DMS153 treated with DMSO at 0.1 percent for 48 hours (cell line): Measurements from ENCODE around the gene SEC61A1.

Source experiments
- DNase-seq: peaks from one replicate; lab custom pipeline; 2025; ENCODE audit not compliant: unreplicated experiment; lab: John Stamatoyannopoulos, UW

The SEC61A1 gene

DNA sequence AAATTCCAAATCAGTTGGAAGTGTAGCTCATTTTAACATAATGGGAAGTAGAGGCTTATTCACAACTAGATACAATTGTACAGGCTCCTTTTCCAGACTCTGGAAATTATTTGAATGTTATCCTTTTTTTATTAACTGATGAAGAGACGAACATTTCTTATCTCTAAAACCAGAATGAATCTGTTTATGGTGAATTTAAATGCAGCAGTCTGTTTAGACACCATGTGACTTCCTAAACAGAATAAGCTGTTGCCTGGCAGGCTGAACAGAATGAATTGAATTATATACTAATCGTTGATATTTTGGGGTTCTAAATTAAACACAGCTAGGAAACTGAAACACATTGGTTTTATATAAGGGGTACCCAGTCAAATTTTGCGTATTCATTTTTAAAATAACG is 4.0 kb downstream of the SEC61A1 start:
- no peak for DNase-seq

- DNase-seq: no peak
These were observed 8.5 kb downstream of the SEC61A1 start for GRCh38 chr3:128060473-128061381.

- no peak for DNase-seq
These were observed 10.0 kb downstream of the SEC61A1 start for GRCh38 chr3:128062033-128062745.

DNA sequence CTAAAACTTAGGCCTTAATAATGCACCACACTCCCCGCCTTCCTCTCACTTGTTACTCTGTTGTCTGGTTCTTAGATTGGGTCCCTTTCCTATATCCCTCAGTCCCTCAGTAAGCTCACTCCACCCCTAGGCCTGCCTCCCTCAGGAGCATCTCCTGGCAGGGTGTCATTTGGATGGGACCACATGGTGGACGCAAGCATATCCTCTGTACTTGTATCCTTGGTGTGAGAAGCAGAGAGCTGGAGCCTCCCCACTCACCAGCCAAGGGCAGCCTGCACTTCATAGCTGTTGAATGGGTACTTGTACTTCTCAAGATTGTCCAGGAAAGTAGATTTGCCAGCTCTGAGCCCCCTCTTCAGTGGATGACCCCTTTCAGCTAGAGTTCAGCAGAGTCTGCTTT is 11.6 kb downstream of the SEC61A1 start:
- no peak for DNase-seq

GRCh38 chr3:128064962-128065361 is 12.7 kb downstream of the SEC61A1 start:
- DNase-seq: no peak

- DNase-seq: no peak
These were observed 13.9 kb downstream of the SEC61A1 start for GRCh38 chr3:128066114-128066513.

DNA sequence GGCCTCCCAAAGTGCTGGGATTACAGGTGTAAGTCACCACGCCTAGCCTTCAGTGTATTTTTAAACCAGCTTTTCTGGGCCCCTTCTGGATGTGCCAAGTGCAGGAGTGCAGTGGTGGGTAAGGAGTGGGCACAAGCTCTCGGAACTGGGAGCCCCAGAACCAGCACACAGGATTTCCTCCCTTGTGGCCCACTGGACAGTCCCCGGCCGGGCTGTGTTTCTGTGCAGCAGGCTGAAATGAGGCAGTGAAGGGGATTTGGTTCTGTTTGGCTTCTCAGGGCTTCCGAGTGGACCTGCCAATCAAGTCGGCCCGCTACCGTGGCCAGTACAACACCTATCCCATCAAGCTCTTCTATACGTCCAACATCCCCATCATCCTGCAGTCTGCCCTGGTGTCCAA is 14.4 kb downstream of the SEC61A1 start:
- no peak for DNase-seq

DNA sequence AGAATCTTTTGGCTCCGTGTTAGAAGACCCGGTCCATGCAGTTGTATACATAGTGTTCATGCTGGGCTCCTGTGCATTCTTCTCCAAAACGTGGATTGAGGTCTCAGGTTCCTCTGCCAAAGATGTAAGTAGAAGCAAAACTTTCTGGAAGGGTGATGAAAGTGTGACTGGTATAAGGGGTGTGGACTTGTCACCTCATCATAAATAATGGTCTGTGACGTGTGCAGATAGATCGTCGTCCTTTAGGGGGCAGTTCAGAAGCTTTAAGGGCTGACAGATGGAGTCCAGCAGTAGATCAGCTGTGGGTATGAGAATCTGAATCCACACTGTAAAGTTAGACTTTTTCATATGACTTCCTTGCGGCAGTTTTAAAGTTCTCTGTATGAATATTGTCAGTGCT is 15.3 kb downstream of the SEC61A1 start:
- no peak for DNase-seq

GRCh38 chr3:128068156-128068620 is 16.0 kb downstream of the SEC61A1 start:
- DNase-seq: no peak

DNA sequence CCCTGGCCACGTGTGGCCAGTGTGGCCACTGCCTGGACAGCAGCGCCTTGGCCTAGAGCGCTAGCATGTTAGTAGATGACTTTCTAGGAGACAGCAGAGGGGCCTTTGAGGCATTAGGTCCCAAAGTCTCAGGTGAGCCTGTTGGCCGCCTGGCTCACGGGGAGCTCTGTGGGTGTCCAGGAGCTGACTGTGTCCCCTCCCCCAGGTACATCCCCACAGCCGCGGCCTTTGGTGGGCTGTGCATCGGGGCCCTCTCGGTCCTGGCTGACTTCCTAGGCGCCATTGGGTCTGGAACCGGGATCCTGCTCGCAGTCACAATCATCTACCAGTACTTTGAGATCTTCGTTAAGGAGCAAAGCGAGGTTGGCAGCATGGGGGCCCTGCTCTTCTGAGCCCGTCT is 17.0 kb downstream of the SEC61A1 start:
- no peak for DNase-seq

GRCh38 chr3:128070898-128071591 is 18.8 kb downstream of the SEC61A1 start:
- DNase-seq: no peak

DNA sequence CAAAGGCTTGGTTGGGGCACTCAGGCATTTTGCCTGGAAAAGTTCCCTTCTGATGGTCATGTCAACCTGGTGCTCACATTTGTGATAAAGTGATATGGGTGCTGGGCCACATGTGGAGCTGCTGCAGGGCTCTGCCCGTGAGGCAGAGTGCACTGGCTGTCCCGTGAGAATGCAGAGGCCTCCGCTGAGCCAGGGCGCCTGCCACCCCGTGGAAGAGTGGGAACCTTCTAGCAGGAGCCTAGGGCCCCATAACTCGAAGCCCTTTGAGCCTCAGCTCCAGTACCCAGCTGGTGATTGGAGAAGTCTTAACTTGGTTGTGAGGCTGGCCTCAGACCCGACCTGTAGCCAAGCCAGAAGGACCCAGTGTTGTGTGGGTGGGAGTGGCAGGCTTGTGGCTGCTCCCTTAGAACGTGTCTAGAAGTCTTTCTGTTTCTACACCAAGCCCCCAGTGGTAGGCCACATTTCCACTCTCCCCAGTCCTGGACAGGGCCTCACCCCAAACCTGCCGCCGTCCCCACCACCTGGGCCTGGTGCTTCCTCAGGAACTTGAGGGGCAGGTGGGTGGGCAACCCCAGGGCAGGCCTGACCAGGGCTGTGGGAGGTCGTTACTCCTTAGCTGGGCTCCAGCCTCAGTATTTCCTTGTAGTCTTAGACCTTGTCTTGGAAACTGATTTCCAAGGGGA is 19.7 kb downstream of the SEC61A1 start:
- DNase-seq: no peak

DNA sequence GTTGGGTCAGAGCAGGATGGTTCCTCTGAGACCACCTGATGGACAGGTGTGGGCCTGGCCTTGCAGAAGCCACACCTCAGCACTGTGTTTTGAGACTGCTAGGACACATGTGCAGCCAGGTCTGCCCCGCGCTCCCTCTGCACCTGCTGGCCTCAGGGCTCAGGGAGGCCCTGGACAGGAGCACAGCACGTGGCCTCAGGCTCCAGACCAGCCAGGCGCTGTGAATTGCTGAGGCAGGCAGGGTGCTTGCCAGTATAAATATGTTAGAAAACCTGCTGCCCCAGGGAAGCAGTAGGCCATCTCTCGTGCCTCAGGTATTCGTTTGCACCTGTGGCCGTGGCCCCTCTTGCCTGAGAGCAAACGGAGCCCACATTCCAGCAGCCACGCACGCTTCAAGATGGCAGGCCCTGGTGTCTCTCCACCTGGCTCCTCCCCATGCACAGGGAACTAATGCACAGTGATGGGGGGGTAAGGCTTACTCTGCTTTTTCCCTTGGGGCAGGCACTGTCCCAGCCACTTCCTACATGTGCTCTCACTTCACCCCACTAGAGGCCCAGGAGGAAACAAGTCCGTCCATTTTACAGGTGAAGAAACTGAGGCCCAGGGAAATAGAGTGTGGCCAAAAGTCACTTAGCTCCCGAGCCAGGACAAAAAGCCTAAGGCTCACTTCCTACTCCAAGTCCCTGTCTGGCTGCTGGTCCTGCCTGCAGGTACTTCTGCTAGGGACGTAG is 20.4 kb downstream of the SEC61A1 start:
- no peak for DNase-seq

DNA sequence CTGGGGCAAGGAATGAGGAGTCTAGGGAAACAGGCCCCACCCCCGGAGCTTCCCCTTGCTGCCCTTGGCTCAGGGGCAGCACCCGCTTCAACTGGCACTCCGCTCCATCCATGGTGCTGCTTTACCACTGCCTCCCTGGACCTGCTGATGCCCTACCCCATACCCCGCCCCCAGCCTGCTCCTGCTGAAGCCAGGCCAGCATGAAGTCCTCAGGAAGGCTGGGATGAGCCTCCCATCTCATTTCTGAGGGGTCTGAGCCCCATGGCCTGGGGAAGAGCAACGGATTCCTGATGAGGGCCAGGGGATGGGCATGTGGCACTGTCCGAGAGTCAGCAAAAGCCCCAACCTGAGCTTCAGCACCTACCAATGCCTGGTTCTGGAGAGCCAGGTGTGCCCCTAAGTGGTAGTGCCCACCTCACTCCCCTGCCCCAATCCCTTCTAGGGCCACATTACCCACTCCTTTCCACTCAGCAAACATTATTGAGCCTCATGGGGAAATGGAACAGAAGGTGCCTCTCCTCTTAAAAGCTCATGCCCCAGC is 21.0 kb downstream of the SEC61A1 start:
- no peak for DNase-seq

GRCh38 chr3:128073807-128074206 is 21.6 kb downstream of the SEC61A1 start:
- no peak for DNase-seq

DNA sequence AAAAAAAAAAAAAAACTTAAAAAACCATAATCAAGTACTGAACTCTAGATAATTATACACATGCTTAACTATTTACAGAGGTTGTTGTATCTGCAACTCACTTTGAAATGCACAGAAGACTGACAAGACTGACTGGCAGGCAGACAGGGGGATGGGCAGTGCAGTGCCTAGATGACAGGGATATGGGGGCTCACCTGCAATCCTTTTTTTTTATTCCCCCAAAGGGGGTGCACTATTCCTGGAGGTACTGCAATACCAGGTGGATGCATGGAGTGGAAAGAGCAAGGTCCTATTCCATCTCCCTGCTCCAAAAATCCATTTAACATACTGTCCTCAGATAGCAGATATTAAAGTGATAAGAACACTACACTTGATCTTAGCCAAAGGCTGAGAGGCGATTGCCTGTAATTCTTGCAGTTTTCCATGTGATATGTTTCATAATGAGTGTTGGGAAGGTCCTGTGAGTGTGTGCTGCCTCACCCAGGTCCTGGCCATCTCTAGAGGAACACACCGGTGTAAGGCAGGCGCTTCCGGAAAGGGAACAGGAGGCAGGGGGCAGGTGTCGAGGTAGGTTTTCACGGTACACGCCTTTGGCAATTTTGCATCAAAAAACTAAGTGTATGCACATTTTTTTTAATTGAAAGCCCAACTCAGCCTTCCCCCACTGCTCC is 22.7 kb downstream of the SEC61A1 start:
- peak; percentile 49 for DNase-seq

GRCh38 chr3:128075522-128076482 is 23.6 kb downstream of the SEC61A1 start:
- DNase-seq: peak; percentile 81

DNA sequence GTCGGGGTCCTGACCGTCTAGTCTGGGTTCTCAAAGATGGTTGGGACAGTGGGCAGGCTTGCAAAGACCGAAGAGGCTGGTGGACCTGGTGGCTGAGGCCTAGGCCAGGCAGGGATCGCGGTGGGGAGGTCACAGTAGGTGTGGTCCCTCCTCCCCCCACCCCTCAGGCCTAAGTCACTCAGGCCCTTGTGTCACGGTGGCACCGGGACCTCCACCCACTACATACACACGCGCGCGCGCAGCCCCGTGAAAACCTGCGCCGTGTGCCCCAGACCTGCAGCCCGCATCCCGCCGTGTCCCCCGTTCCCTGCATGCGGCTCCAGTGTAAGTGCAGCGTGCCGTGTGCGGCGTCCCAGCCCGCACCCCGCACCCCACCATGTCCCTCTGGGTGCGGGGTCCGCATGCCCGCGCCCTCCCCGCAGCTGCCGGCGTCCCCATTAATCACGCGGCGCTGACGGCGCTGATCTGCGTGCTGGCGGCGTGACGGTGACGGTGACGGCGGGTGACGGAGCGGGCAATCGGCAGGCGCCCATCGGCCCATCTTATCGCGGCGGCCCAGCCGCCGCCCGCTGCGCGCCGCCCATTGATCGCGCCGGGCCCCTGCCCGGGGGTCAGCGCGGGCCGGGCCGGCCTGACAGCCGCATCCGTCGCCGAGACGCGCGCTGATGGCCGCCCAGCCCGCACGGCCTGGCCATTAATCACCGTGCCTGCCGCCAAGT is 24.4 kb downstream of the SEC61A1 start:
- no peak for DNase-seq
